ENCODE results near the gene MRPS31.
"Not testable (repeated sequence)": the region's sequence is repeated elsewhere in the genome, so short reads cannot be mapped to it uniquely, and the experiment has no call there.

The MRPS31 gene

DNA sequence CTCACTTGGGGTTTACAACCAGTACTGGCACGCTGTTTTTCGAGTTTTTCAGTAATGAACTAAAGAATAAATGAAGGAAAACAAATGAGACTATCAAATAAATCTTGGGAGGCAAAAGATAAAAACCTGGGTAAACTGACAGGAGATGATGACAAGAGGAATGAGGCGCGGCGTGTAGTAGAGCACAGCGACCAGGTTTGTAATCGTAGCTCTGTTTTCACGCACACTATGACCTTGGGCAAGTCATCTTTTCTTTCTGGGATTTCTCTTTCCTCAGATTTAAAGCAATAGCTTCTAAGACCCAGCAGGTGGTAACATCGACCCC, 419 bp downstream of the MRPS31 start:
- peak overlapping the region; percentile 96 for H3K4me3 ChIP-seq (ENCODE audit: low read depth, low read length)
- no peak for DNase-seq (ENCODE audit: low read depth)

DNA sequence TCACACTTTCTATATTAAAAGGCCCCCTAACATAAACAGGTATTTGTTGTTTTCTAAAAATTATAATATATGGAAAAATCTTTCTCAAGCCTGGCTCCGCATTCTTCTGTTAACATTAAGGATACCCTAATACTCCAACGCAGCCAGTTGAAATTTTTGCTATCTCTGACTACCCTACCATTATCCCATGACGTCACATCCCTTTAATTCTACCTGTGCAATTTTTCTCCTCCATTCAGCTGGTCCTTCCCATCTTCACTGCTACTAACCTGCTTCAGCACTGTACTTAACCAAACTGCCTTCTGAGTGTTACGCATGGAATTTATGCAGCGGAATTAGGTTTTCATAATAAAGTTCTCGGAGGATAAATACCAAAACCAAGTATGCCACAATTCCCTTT, 1.0 kb downstream of the MRPS31 start:
- DNase-seq (ENCODE audit: low read depth): no peak
- peak overlapping the region; percentile 96 for H3K4me3 ChIP-seq (ENCODE audit: low read depth, low read length)

DNA sequence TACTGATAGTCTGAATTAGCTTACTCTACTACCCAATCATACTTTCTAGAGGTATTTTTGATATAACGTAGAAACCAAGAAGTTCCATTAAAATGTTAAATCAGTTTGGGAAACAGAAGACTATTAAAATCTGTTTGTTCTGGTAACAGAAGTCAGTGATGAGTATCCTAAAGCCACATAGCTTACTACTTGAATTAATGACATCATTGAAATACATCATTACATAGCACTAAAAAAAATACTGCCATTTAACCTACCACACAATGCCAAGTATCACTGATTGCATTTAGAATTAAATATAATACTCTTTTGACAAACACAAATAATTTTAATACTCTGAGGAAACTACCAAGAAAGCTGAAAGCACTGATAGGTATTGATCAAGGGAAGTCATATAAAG, 5.4 kb downstream of the MRPS31 start:
- no peak overlapping the region for H3K4me3 ChIP-seq (ENCODE audit: low read depth, low read length)
- no peak for DNase-seq (ENCODE audit: low read depth)

DNA sequence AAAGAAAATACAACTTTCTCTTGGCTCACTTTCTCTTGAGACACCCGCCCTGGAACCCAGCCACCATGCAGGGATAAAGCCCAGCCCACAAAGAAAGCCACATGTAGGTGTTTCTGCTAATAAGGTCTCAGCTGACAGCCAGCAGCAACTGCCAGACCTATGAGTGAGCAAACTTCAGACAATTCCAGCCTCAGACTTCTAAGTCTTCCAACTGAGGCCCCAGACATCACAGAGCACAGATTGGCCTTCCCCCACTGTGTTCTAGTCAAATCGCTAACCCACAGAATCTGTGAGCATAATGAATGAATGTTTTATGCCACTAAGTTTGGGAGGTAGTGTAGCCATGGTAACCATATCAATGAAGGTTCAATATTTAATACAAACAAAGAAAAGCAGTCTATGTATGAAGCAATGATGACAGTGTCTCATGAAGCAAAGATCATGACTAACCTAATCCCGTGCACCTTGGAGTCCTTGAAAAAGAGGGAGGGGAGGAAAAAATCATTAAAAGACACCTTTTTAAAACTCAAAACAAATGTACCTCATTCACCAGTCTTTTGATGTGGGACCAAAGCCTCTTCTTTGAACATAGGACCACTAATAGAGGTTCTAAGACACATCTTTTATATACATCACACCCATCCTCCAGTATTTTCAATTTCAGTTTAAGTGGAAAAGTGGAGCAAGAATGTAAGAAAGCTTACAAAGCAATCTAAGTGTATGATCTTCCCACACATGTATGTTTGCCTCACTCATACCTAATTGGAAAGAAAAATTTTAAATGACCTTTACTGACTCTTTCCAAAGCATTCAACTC, 6.2 kb downstream of the MRPS31 start:
- H3K4me3 ChIP-seq (ENCODE audit: low read depth, low read length): no peak overlapping the region
- no peak for DNase-seq (ENCODE audit: low read depth)

DNA sequence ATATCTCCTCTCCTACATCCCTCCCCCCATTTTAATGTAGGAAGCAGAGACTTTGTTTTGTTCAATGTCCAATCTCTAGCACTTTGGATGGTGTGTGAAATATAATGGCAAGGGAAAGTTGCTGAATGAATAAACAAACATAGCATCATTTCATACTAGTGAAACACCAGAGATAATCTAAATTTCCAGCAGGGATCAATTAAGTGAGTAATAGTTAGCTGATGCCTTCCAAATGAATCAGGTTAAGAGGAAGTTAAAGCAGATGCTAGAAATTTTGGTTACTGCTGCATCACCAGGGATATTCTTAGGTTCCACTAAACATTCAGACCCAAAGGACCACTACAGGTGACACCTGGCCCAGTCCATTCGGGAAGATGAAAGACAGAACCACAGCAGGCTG, 8.1 kb downstream of the MRPS31 start:
- no peak for DNase-seq (ENCODE audit: low read depth)
- H3K4me3 ChIP-seq (ENCODE audit: low read depth, low read length): no peak overlapping the region

DNA sequence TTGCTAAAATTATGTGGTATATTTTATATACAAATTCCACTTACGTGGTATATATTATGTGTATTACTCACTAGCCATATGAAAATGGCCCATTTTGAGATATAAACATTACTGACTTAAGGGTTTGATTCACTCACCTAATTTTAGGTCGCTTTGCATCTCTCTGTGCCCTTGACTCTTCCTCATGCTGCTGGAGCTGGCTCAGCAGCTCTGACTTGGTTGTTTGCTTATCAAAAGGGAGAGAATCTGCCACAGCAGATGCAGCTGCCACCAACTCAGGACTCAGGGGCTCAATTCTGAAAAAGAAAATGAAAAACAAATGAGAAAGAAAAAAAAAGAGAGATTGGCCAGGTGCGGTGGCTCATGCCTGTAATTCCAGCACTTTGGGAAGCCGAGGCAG, 12.2 kb downstream of the MRPS31 start:
- no peak overlapping the region for H3K4me3 ChIP-seq (ENCODE audit: low read depth, low read length)
- no peak for DNase-seq (ENCODE audit: low read depth)

DNA sequence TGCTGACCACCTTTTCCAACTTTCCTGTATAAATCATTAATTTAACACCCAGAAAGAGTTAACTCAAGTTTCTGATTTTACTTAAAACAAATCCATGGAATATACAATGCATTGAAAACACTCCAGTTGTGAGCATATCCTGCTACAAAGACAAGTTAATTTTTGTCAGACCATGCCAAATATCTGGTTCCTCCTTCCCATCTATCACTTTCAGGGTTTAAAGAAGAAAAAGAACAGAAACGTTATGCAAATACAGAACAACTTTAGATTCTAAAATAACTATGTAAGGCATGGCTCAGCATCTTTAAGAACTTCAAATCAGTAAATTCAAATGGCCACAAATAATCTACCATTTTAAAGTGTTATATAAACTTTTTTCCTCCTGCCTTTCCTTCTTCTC, 14.9 kb downstream of the MRPS31 start:
- DNase-seq (ENCODE audit: low read depth): no peak
- no peak overlapping the region for H3K4me3 ChIP-seq (ENCODE audit: low read depth, low read length)

DNA sequence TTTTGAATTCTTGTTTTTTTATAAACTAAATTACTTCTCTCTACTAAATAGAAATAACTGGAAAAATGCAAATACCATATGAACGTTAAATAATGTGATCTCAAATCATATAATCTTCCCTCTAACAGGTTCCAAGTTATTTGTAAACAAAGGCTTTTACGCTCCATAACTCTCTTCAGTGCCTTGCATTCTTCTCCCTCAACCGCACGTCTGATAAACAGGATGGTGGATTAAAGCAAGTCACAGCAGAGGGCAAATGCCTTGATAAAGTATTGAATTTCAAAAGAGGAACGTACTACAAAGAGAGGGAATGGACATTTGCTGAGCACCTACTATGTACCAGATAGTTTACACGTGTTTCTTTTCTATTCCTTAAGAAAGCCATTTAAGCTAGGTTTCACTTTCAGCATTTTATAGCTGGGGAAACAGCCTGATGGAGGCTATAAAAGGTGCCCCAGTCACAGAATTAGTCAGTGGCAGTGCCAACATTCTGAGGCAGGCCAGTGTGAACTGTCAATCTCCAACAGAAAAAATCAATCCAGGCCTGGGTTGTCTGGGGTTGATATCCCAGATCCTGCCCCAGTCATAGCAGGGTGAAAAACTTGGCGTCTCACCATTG, 15.8 kb downstream of the MRPS31 start:
- no peak for DNase-seq (ENCODE audit: low read depth)
- no peak overlapping the region for H3K4me3 ChIP-seq (ENCODE audit: low read depth, low read length)

DNA sequence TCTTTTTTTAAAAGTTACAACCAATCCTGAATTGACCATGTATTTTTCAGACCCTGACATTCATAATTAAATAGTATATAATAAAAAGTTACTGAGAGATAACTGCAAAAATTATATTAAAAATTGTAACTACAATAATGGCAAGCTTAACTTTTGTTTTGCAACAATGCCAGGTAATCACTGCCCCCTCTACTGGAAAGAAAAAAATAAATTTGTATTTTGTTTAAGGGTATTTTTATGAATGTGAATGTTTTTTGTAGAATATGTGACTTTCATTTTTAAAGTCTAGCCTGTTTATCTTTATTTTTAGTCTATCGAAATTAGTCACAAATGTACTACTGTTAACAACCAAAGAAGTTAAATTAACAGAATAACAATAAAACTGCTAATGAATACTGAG, 21.7 kb downstream of the MRPS31 start:
- no peak overlapping the region for H3K4me3 ChIP-seq (ENCODE audit: low read depth, low read length)
- no peak for DNase-seq (ENCODE audit: low read depth)

DNA sequence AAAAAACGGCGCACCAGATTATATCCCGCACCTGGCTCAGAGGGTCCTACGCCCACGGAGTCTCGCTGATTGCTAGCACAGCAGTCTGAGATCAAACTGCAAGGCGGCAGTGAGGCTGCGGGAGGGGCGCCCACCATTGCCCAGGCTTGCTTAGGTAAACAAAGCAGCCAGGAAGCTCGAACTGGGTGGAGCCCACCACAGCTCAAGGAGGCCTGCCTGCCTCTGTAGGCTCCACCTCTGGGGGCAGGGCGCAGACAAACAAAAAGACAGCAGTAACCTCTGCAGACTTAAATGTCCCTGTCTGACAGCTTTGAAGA, 35.8 kb downstream of the MRPS31 start:
- not testable (repeated sequence) for H3K4me3 ChIP-seq (ENCODE audit: low read depth, low read length); DNase-seq (ENCODE audit: low read depth)

DNA sequence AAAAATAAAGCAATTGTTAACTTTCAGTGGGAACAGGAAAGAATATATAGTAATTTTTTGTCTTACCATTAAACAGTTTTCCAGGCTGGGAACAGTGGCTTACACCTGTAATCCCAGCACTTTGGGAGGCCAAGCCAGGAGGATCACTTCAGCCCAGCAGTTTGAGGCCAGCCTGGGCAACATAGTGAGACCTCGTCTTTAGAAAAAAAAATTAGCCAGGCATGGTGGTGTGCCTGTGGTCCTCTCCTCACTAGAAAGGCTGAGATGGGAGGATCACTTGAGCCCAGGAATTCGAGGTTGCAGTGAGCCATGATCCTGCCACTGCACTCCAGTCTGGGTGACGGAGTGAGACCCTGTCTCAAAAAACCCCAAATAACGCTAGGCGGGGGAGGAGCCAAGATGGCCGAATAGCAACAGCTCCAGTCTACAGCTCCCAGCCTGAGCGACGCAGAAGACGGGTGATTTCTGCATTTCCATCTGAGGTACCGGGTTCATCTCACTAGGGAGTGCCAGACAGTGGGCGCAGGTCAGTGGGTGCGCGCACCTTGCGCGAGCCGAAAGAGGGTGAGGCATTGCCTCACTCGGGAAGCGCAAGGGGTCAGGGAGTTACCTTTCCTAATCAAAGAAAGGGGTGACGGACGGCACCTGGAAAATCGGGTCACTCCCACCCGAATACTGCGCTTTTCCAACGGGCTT, 36.3 kb downstream of the MRPS31 start:
- not testable (repeated sequence) for H3K4me3 ChIP-seq (ENCODE audit: low read depth, low read length); DNase-seq (ENCODE audit: low read depth)

DNA sequence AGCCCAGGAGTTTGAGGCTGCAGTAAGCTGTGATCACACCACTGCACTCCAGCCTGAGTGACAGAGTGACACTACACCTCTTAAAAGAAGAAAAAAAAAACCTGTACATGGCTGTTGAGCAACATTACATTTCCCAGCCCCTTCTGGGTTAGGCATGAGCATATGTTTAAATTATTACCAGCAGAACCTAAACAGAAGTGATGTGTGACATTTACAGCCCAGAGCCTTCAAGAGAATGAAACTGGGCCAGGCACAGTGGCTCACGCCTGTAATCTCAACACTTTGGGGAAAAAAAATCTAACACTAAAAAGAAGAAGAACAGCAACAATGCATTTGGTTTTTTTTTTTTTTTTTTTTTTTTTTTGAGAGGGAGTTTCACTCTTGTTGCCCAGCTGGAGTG, 38.3 kb downstream of the MRPS31 start:
- DNase-seq (ENCODE audit: low read depth): no peak
- no peak overlapping the region for H3K4me3 ChIP-seq (ENCODE audit: low read depth, low read length)

DNA sequence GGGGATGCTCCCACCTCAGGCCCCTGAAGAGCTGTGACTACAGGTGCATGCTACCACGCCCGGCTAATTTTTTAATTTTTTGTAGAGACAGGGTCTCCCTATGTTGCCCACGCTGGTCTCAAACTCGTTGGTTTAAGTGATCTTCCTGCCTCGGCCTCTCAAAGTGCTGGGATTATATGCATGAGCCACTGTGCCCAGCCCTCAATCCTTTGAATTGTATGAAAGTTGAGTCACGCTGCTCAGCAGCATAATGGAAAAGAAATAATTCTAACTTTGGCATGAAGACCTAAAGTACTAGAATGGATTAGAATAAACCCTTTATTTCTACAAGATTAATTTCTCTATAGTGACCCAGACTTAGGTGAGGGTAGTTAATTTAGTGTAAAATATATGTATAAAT, 42.4 kb downstream of the MRPS31 start:
- H3K4me3 ChIP-seq (ENCODE audit: low read depth, low read length): no peak overlapping the region
- no peak for DNase-seq (ENCODE audit: low read depth)

DNA sequence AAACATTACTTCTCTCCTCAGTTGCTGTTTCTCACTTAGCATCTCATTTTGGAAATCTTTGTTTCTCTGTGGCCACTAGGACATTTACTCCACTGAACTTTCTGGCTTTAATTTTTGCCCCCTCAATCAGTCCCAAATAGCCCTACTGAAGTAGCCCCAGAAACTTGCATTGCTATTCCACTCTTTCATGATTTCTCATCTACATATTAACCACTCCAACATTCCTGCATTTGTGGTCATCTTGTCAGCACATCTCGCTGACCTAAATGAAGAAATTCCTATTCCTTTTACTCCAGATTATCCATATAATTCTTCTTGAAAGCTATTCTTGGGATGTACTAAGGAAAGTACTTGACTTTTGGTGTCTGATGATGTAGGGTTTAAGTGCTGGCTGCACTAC, 56.6 kb downstream of the MRPS31 start:
- not testable (repeated sequence) for H3K4me3 ChIP-seq (ENCODE audit: low read depth, low read length); DNase-seq (ENCODE audit: low read depth)

DNA sequence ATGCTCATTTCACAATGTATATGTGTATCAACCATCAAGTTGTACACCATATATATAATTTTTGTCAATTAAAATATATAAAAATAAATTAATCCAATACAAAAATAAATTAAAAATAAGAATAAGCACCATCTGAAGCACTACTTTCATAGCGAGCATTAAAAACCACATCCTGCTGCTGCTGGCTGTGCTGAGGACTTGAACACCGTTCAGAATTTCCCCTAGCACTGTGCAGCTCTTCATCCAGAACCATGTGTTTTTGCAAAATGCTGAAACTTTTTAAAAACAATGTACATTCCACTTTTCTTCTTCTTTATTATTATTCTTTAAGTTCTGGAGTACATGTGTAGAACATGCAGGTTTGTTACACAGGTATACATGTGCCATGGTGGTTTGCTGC, 64.6 kb downstream of the MRPS31 start:
- no peak for DNase-seq (ENCODE audit: low read depth)
- H3K4me3 ChIP-seq (ENCODE audit: low read depth, low read length): no peak overlapping the region

DNA sequence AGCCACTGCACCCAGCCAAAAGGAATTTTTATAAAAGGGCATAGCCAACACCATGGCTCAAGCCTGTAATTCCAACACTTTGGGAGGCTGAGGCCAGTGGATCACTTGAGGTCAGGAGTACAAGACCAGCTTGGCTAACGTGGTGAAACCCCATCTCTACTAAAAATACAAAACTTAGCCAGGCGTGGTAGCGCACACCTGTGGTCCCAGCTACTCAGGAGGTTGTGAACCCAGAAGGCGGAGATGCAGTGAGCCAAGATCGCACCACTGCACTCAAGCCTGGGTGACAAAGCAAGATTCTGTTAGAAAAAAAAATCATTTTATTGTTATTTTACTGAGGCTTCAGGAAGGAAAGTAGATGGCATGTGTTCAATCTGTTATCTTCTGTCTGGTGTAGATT, 73.3 kb downstream of the MRPS31 start:
- DNase-seq (ENCODE audit: low read depth): no peak
- H3K4me3 ChIP-seq (ENCODE audit: low read depth, low read length): no peak overlapping the region

DNA sequence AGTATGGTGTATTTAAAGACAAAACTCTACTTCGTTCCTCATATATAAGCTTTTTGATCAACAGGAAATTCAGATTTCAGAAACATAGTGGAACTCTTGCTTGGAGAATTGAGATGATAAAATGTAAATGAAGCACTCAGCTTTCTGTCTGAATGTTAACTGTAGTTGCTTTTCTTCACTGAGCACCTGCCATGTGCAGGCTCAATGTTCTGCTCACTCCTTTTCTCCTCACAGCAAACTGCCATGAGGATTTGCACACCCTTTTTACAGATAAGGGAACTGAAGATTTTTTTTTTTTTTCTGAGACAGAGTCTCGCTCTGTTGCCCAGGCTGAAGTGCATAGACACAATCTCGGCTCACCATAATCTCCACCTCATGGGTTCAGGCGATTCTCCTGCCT, 76.6 kb downstream of the MRPS31 start:
- no peak for DNase-seq (ENCODE audit: low read depth)
- no peak overlapping the region for H3K4me3 ChIP-seq (ENCODE audit: low read depth, low read length)

DNA sequence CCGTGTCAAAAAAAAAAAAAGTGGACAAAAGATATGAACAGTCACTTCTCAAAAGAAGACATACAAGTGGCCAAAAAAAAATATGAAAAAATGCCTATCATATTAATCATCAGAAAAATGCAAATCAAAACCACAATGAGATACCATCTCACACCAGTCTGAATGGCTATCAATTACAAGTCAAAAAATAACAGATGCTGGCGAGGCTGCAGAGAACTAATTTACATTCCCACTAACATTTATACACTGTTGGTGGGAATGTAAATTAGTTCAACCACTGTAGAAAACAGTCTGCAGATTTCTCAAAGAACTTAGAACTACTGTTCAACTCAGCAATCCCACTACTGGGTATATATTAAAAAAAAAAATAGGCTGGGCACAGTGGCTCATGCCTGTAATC, 78.0 kb downstream of the MRPS31 start:
- H3K4me3 ChIP-seq (ENCODE audit: low read depth, low read length): no peak overlapping the region
- DNase-seq (ENCODE audit: low read depth): no peak

DNA sequence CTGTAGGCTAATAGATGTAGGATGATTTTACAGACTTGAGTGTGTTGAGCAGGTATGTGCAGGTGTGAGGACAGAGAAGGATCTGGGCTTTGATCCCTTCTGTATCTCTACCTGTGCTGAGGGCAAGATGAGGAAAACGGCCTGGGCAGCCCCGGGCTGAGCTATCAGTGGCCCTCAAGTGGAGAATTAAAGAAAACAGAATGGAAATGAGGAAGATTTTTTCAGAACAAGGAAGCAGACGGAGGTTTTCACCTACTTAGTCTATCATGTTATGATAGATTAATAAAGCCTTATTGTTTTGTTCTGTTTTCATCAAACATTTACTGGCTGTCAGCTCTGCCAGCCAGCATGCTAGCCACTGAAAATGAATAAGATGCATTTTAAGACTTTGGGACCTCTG, 82.2 kb downstream of the MRPS31 start:
- DNase-seq (ENCODE audit: low read depth): no peak
- H3K4me3 ChIP-seq (ENCODE audit: low read depth, low read length): no peak overlapping the region

DNA sequence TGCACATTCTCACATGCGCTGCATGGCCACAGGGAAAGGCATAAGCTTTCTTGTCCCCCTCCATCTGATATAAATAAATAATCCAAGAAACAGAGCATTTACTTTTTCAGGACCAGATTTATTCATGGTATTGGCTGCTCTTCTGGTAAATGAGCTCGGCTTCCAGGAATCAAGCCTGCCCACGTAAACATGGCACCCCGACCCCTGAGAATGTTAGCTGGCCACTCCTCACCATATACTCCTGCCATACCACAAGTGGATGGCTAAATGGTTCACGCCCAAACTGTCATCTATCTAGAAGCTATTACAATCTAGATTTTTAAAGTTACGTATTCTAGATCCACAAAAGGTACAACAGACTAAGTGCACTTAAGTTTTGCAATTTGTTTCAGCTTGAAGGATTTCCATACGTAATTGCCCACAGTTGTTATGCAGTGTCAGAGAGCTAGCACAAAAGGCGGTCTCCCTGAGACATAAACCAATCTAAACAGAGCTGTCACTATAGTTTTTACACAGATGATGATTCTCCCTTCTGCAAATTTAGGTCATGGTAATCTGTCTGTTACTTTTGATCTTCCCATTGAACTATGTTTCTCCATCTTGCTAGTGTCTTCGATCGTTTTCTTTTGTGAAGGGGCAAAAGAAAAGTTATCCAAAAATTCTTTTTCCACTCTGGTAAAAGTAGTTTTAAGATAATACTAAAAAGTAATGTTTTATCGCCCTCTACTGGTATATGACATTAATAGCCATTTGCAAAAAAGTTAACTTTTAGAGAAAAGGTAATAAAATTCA, 88.3 kb downstream of the MRPS31 start:
- no peak overlapping the region for H3K4me3 ChIP-seq (ENCODE audit: low read depth, low read length)
- no peak for DNase-seq (ENCODE audit: low read depth)

Data from skeletal muscle cell (primary cell).